HG02943 (cell line): ENCODE data around the gene MMADHC.

Experiments used
- ATAC-seq: cut with Tn5 transposase; IDR thresholded peaks from one replicate; pipeline ENCODE4 v1.9.1; 2021; ENCODE audit warnings: mild to moderate bottlenecking, low read depth, moderate library complexity; ENCODE audit not compliant: unreplicated experiment

Gene MMADHC

DNA sequence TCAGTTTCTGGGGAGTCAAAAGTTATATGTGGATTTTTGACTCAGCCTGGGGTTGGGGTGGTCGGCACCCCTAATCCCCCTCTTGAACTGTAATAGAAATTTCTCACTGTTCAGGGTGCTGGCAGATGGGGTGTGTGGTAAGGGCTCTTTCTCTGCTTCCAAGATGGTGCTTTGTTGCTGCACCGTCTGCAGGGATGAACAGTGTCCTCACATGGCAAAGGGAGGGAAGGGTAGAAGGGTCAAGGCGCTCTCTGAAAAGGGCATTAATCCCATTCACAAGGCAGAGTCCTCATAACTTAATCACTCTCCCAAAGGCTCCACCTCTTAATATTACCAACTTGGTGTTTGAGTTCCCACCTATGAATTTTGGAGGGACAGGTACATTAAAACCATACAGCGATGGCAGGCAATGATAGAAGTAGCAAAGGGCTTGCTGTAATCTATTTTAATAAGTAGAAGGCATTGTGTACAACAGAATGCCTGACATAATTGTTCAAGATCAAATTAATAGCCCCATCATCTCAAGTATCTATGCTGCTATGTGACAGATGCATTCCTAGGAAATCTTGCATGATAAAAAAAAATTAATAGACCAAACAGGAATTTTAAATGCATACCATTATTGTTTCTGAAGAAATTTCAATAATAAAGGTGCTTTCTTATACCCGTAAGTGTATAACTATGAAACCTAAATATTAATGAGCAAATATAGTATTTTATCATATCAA is 28.1 kb downstream of the MMADHC start:
- no peak for ATAC-seq

DNA sequence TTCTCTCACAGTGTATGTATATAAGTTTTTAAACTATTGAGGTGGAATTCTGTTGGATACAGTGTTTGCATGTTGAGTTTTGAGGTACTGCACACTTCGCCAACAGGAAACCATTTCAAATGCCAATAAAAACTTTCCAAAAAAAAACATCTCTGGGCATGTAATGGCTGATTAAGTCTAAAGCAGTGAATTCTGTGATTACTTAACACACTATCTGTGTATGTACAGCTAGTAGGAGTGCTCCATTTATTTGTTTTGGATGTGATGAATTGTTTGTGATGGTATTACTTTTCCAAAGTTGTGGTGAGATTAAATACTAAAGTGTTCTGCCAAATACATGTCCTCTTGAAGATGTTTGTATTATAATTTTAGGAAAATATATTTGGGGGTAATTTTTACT is 31.1 kb downstream of the MMADHC start:
- ATAC-seq, result no peak

DNA sequence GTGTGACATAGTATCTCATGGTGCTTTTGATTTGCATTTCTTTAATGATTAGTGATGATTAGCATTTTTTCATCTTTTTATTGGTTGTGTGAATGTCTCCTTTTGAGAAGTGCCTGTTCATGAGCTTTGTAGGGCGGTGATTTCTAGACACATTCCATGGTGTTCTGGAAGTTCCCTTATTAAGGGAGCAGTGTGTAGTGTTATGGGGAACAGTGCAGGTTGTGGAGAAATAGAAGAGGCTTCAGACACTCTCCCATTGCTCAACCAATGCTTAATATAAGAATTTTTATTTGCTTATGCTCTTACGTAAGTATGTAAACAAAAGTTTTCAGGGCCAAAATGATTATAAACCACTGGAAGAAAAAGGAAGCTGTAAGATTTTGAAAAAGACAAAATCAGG is 34.7 kb downstream of the MMADHC start:
- ATAC-seq, result no peak

DNA sequence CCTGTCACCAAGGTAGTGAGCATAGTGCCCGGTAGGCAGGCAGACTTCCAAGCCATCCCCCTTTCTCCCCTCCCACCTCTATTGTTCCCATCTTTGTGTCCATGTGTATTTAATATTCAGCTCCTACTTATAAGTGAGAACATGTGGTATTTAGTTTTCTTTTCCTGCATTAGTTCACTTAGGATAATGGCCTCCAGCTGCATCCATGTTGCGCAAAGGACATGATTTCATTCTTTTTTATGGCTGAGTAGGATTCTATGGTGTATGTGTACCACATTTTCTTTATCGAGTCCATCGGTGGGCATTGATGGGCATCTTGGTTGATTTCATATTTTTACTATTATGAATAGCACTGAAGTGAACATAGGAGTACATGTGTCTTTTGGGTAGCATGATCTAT is 35.3 kb downstream of the MMADHC start:
- no peak for ATAC-seq

DNA sequence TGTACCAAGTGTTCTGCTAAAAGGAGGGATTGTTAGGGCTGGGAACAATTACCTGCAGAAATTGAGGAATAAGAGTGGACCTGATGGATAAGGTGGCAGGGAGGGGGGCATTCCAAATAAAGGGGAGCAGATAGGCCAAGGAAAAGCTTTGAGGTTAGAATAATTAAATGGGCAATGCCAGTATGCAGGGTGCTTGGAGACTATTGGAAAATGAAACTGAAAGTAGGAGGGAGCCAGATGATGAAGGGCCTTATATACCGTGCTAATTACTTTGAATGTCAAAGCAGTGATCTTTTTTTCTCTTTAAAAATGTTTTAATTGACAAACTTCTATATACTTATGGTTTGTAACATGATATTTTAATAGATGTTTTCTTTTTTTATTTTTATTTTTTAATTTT is 42.9 kb downstream of the MMADHC start:
- no peak for ATAC-seq

DNA sequence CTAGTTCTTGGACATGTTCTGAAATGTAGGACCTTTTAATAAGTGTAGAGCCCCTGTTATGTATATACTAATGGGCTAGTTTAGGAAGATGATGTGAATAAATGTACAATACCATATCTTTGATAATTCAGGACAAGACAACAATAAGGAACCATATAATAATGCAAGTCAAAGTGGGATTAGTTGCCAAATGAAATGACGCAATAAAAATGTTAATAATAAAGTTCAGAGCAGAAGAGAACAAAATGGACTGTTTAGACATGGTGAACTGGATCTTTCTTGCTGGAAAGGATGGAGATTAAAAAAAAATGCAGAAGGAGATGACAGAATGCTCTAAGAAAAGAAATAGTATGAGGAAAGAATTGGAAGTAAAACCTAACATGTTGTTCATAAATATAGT is 43.7 kb downstream of the MMADHC start:
- no peak for ATAC-seq

DNA sequence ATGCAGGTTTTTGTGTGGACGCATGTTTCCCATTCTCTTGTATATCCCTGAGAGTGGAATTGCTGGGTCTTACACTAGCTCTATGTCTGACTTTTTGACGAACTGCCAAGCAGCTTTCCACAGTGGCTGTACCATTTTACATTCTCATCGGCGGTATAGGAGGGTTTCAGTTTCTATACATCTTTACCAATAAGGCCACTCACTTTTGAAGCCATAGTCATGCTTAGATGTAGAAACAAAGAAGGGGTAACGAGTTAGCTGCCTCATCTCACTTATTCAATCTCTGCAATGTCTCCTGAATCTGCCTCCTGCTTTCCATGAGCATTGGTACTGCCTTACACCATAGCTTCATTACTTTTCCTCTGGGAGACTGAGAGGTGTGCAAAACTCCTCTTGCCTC is 47.4 kb downstream of the MMADHC start:
- no peak for ATAC-seq

DNA sequence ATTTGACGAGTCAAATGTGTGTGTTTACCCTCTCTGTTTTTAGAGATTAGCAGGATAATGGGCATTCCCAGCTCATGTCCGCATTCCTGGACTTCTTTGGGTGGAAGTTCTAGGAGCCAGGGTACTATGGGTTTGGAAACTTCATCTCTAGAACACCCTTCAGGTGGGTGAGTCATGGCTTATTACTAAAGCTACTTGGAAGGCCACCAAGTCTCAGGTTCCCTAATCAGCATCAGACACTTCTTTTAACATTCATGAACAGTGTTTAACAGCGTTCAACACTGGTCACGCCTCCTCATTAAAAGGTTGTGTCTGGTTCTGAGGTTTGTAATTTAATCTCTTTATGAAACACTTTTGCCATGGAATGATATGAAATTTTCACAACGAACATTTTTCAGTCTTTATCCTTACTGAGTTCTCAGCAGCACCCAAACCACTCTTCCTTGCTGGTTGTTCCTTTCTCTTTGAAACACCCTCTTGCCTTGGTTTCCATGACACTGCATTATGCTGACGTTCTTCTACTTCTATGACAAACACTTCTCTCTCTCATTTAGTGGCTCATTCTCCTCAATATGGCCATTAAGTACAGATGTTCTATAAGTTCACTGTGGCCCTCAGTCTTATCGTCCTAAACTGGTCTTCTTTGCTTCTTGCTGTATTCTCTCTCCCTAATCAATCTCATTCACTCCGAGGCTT is 49.3 kb downstream of the MMADHC start:
- ATAC-seq, result no peak

DNA sequence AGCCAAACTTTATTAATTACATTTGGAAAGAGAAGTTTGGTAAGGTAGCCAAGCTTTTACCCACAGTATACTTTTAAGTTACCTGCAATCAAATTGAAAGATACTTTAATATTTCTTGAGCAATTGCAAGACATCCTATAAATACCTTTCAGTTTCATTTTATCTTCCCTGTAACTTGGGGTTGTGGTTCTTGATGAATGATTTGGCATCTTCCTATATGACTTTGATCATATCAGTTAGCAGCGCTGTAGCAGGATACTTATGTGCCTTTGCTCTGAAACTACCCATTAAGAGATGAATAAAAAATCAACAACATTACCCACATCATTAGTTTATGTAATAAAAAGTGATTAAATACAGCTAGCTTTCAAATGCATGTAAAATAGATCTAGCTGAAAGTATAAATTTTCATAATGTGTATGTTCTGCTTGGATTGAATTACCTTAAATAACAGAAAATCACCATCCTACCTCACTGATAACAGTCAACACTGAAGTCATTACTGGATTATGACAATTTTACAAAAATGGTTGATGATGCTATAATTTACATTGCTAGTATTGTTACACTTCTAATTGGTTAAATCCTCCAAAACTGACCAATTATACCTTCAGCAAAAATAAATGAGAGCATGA is 50.4 kb downstream of the MMADHC start:
- no peak for ATAC-seq

DNA sequence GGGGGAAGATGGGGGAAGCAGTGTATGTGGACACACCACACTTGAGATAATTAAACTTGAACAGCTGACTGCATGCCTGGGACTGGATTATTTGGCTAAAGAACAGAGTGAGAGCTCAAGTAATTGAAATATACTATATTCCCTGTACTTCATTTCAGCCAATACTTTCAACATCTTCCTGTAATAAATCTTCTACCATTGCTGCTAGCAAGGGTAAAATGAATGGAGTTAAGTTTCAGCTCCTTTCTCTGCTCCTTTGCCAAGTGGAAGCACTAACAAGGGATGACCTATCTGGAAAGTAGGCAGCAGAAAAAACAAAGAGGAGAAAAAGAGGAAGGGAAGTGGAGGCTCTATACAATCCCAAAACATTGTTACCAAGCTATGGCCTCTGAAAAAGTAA is 50.9 kb downstream of the MMADHC start:
- no peak for ATAC-seq

DNA sequence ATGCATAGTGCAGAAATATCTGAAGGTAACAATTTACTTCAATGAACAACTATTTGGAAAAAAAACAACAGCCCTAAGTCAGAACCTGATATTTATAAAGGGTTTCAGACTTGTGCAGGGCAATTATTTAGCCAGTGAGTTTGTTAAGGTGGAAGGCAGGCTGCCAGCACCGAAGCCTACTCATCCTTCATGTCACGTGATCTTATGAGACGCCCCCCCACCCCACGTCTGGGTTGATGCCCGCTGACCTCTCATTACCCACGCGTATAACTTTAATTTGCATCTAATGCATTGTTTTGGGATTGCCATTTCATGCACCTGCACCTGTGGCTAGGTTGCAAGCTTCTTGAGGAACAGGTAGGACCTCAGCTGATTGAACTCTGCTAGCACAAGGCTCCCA is 52.9 kb downstream of the MMADHC start:
- no peak for ATAC-seq

DNA sequence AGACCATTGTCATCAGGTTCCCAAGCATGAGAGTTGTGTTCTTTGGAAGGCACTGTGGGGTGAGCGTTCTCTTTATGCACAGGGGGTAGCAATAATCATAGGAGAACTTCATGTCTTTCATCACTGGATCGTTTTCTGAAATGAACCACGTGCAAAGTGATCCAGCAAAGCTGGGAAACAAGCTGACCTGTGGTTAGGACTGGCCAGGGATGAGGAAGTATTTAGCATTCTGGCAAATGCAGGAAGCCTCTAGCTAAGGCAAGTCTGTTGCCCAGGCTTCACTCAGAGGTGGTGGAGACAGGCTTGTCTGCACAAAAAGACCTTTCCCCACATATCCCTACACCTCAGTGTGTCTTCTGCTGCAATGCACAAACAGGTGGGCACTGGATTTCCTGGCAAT is 58.6 kb downstream of the MMADHC start:
- no peak for ATAC-seq

DNA sequence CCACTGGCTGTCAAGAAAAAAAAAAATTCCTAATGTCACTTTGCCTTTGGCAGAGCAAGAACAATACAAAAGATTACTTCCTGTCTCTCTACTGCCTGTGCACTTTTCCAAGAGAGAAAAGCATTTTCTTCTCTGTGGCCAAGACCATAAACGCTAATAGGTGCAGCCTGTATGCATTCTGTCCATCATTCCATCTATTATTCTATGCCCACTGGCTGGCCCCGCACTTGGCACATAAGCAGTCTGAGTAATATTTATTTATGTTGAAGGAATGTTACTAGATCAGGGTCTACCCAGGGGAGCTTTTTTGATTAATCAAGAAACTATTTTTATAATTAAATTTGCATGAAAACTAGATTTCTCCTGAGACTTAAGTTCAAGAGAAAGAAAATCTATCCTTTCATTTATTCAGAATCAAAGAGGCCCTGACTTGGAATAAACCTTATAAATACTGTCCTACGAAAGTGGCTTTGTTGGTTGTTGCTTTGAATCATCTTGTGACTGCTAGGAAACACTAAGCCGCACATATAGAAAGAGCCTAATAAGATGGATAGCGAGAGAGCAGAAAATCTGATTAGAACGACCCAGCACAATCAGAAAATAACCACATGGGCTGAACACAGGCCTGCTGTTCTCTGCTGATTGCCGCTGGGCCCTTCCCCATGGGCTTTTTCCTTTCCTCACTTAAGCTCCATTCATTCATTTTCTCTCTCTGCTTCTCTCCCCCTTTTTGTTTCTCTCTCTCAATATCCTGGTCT is 59.4 kb downstream of the MMADHC start:
- ATAC-seq, result no peak

DNA sequence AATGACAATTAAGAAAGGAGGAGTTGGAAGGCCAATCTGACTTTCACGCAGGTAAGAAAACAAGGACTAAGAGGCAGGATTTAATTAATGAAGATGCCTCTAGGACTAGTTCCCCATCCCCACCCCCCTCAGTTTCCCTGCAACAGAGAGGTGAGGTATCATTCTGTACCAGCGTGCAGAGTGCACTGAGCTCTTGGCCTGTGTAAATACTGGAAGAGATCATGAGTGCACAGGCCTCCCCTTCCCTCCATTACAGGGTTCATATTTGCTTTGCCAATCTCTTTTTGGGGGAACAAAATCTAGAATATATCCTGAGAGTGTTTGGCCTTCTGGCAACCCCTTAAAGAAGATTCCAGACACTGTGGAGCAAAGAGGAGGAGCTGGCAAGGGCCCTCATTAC is 60.9 kb downstream of the MMADHC start:
- ATAC-seq, result no peak

DNA sequence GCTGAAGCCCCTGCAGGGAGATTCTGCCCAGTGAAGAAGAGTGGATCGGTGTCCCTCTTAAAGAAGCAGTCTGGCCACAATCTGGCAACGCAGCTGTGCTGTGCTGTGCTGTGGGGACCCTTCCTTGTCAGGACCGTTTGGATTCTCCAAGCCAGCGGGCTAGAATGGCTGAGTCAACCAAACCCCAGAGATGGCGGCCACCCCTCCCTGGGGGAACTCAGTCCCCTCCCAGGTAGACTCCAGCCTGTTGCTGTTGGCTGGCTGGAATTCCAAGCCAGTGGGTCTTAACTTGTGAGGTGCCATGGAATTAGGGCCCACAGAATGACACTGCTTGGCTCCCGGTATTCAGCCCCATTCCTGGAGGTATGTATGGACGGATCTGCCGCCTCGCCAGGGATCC is 62.3 kb downstream of the MMADHC start:
- no peak for ATAC-seq
